Endothelial cell of umbilical vein (primary cell): ENCODE results near the gene MT1X. TPM values are rescaled to one million over a fixed set of nuclear protein-coding genes. Genes with fewer than 3 reads are reported as not detected.

Source experiments
- BruUV-seq: library from RNA; stranded (reverse); fragments of 400-500 nt; replicated peaks from 2 replicates; lab custom pipeline; 2021; lab: Mats Ljungman, UMichigan
- CTCF ChIA-PET: fragments of 300-600, 350-600 bp; sonication (Branson Sonifier 250); formaldehyde crosslinking; loops from one replicate; lab custom pipeline; 2021; ENCODE audit warnings: antibody characterized with exemption, inconsistent platforms; lab: Charles Lee
- POLR2A ChIA-PET: fragments of 300-600, 350-600 bp; sonication (Branson Sonifier 250); formaldehyde crosslinking; loops from one replicate; lab custom pipeline; 2021; ENCODE audit warnings: antibody characterized with exemption, inconsistent platforms; lab: Charles Lee
- DNase-seq: peaks from one replicate; pipeline ENCODE4 v3.0.0-alpha.2; 2011; ENCODE audit warnings: low read depth, low spot score
- FAIRE-seq: peaks from 2 replicates; lab custom pipeline; 2011; peaks lifted over from hg19 to GRCh38; lab: Jason Lieb, UNC
- H2AFZ ChIP-seq: 2 replicates; pipeline ENCODE4 v1.6.0; 2012; ENCODE audit warnings: low read depth, low read length, control low read depth, inconsistent platforms
- H3K27ac ChIP-seq: 2 replicates; pipeline ENCODE4 v1.5.1; 2011; ENCODE audit warnings: low read depth, mild to moderate bottlenecking, control low read depth, low read length, moderate library complexity; ENCODE audit not compliant: insufficient read depth
- H3K27me3 ChIP-seq, 2 experiments: 2 replicates each; pipeline versions ENCODE4 v1.6.0 to v1.6.1; 2011; ENCODE audit warnings: low read length in 2 of 2, mixed read lengths in 1 of 2; ENCODE audit not compliant: control insufficient read depth in 2 of 2, insufficient read depth in 2 of 2
- H3K36me3 ChIP-seq, 2 experiments: 2 replicates in 1 of 2; 3 replicates in 1 of 2; pipeline ENCODE4 v1.5.1; 2011; ENCODE audit warnings: low read length in 2 of 2, mild to moderate bottlenecking in 1 of 2, moderate library complexity in 1 of 2; ENCODE audit not compliant: control insufficient read depth in 2 of 2, insufficient read depth in 2 of 2; ENCODE audit errors: extremely low read depth in 1 of 2
- H3K4me1 ChIP-seq: 3 replicates; pipeline ENCODE4 v1.5.1; 2011; ENCODE audit warnings: mild to moderate bottlenecking, low read length; ENCODE audit not compliant: control insufficient read depth, insufficient read depth; ENCODE audit errors: extremely low read depth
- H3K4me2 ChIP-seq: 2 replicates; pipeline ENCODE4 v1.6.1; 2011; ENCODE audit warnings: low read length, control low read depth, mixed read lengths; ENCODE audit not compliant: insufficient read depth
- H3K4me3 ChIP-seq, 3 experiments: fragments of 200-600 bp in 1 of 3; sonication (generic), shearing (Covaris generic) in 1 of 3; replicated peaks in 1 of 3; 2 replicates each; pipeline ENCODE4 v1.5.1; 2011 to 2016; ENCODE audit warnings: control low read depth in 3 of 3, low read length in 3 of 3, mild to moderate bottlenecking in 2 of 3, inconsistent platforms in 1 of 3, low read depth in 1 of 3, moderate library complexity in 1 of 3; ENCODE audit not compliant: insufficient read depth in 1 of 3
- H3K79me2 ChIP-seq: 2 replicates; pipeline ENCODE4 v1.6.0; 2012; ENCODE audit warnings: low read length, inconsistent platforms; ENCODE audit not compliant: control insufficient read depth, insufficient read depth
- H3K9ac ChIP-seq: replicated peaks from 2 replicates; pipeline ENCODE3; 2011; ENCODE audit warnings: low read length, control low read depth; ENCODE audit not compliant: insufficient read depth; ENCODE audit errors: extremely low read depth
- H3K9me1 ChIP-seq: replicated peaks from 3 replicates; pipeline ENCODE4 v1.6.0; 2011; ENCODE audit warnings: mild to moderate bottlenecking, low read length; ENCODE audit not compliant: control insufficient read depth, insufficient read depth; ENCODE audit errors: extremely low read depth
- H3K9me3 ChIP-seq: replicated peaks from 2 replicates; pipeline ENCODE4 v1.5.1; 2012; ENCODE audit warnings: low read length, inconsistent platforms; ENCODE audit not compliant: control insufficient read depth, insufficient read depth
- H4K20me1 ChIP-seq: replicated peaks from 2 replicates; pipeline ENCODE3; 2011; ENCODE audit warnings: mild to moderate bottlenecking, low read length; ENCODE audit not compliant: control insufficient read depth, insufficient read depth; ENCODE audit errors: extremely low read depth
- CTCF ChIP-seq, 2 donors: IDR thresholded peaks; 1 replicate in 1 of 2; 2 replicates in 1 of 2; pipeline ENCODE4 v1.5.1; 2011; ENCODE audit warnings: low read length in 2 of 2, mild to moderate bottlenecking in 2 of 2, moderate library complexity in 2 of 2, control low read depth in 1 of 2, inconsistent platforms in 1 of 2, low read depth in 1 of 2; ENCODE audit not compliant: insufficient read depth in 1 of 2; ENCODE audit errors: extremely low read depth in 1 of 2
- EZH2 ChIP-seq: IDR thresholded peaks from 2 replicates; pipeline ENCODE4 v1.6.1; 2012; ENCODE audit warnings: borderline replicate concordance, low read depth, mild to moderate bottlenecking, moderate library complexity, low read length, inconsistent platforms; ENCODE audit not compliant: severe bottlenecking
- FOS ChIP-seq: IDR thresholded peaks from 2 replicates; pipeline ENCODE4 v1.6.1; 2011; ENCODE audit warnings: mild to moderate bottlenecking, low read length, moderate library complexity, borderline replicate concordance; ENCODE audit not compliant: insufficient read depth
- GATA2 ChIP-seq: IDR thresholded peaks from 2 replicates; pipeline ENCODE4 v1.7.0; 2011; ENCODE audit warnings: low read depth, mild to moderate bottlenecking, moderate library complexity, mixed read lengths, low read length; ENCODE audit not compliant: insufficient read length, insufficient read depth
- MYC ChIP-seq: IDR thresholded peaks from one replicate; pipeline ENCODE4 v1.6.1; 2011; ENCODE audit warnings: mild to moderate bottlenecking, low read depth, low read length
- POLR2A ChIP-seq: IDR thresholded peaks from 2 replicates; pipeline ENCODE4 v1.6.1; 2012; ENCODE audit warnings: low read depth, mild to moderate bottlenecking, control low read depth, low read length
- POLR2AphosphoS5 ChIP-seq: IDR thresholded peaks from 2 replicates; pipeline ENCODE4 v1.6.1; 2012; ENCODE audit warnings: low read depth, mild to moderate bottlenecking, control low read depth, low read length, moderate library complexity; ENCODE audit not compliant: insufficient read depth
- dilution Hi-C: fragments of 300-500 bp; cut with MboI; formaldehyde crosslinking; loops from one replicate; pipeline ENCODE4 v1.15.0; 2019; ENCODE audit warnings: low sequenced_read_pairs; ENCODE audit not compliant: extremely low pct_ligation_motif_present
- intact Hi-C: fragments of 100-400 bp; cut with micrococcal nuclease; formaldehyde crosslinking; loops from one replicate; pipeline ENCODE4 v1.10.0; 2022
- polyA plus RNA-seq, 4 experiments: library from polyadenylated mRNA; depleted of rRNA in 3 of 4; stranded (reverse) in 3 of 4; unstranded in 1 of 4; fragments of >200 nt; gene quantifications; 2 replicates each; pipeline versions ENCODE4 v1.2.1 to v1.2.3, GENCODE V29; 2011 to 2012; ENCODE audit warnings: missing spikeins in 1 of 4
- total RNA-seq: library from RNA; stranded (reverse); gene quantifications from 2 replicates; pipeline ENCODE4 v1.2.3, GENCODE V29; 2021
- TF ChIP-seq, protein P1 (sequence below): IDR thresholded peaks from 2 replicates; pipeline ENCODE4 v1.6.1; 2011; ENCODE audit not compliant: insufficient read depth, insufficient read length

MT1X gene
- total and polyA plus RNA-seq, 2 donors (not counting 3 experiments of a cell fraction or from before 2014, with no cell fraction given) = 15.6 to 46.7 TPM

- ChIA-PET CTCF (interaction anchor here (0.9 to 1.8 kb wide), 3 partner anchors 13 to 138 kb away, joined by 3 to 4 read pairs (median 3); no protein-coding TSS in a partner anchor), POLR2A (no interaction called here)
- TF ChIP-seq FOS = no peak
- TF ChIP-seq, protein P1, sequence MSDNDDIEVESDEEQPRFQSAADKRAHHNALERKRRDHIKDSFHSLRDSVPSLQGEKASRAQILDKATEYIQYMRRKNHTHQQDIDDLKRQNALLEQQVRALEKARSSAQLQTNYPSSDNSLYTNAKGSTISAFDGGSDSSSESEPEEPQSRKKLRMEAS = no peak
- TF ChIP-seq POLR2AphosphoS5 = no peak
- no peak for TF ChIP-seq EZH2
- TF ChIP-seq POLR2A = no peak
- TF ChIP-seq GATA2 = peak; percentile 14
- TF ChIP-seq MYC = no peak
- TF ChIP-seq CTCF (IDR thresholded peaks at IDR 0.05; ENCODE audit: extremely low read depth in 1 of 2, insufficient read depth in 1 of 2, low read depth in 1 of 2, low read length in 2 of 2) = no peak
- Histone ChIP-seq H4K20me1 (no peaks in the 10 kb centered on the region), H3K9me1 (no peaks in the 10 kb centered on the region), H3K27me3 (peaks cover 0 to 2% of the 10 kb centered on the region in 2 experiments), H3K9ac (no peak overlapping the region), H2AFZ (no peak overlapping the region), H3K79me2 (no peaks in the 10 kb centered on the region), H3K27ac (no peak overlapping the region), H3K4me2 (no peak overlapping the region), H3K4me1 (no peaks in the 10 kb centered on the region), H3K4me3 (no peak overlapping the region), H3K9me3 (no peaks in the 10 kb centered on the region), H3K36me3 (no peaks in the 10 kb centered on the region)
- BruUV-seq = no TSS peak
- FAIRE-seq (no peak), DNase-seq (no peak)
- intact Hi-C loops (no loop called here), dilution Hi-C loops (no loop called here)
These were observed 32.9 kb downstream of the MT1X start for GRCh38 chr16:56715126-56715525.
